ENCODE data around the gene AGRN.

- no peak for TF ChIP-seq POLR2A (IDR thresholded peaks at IDR 0.05)
- TF ChIP-seq, protein P1, sequence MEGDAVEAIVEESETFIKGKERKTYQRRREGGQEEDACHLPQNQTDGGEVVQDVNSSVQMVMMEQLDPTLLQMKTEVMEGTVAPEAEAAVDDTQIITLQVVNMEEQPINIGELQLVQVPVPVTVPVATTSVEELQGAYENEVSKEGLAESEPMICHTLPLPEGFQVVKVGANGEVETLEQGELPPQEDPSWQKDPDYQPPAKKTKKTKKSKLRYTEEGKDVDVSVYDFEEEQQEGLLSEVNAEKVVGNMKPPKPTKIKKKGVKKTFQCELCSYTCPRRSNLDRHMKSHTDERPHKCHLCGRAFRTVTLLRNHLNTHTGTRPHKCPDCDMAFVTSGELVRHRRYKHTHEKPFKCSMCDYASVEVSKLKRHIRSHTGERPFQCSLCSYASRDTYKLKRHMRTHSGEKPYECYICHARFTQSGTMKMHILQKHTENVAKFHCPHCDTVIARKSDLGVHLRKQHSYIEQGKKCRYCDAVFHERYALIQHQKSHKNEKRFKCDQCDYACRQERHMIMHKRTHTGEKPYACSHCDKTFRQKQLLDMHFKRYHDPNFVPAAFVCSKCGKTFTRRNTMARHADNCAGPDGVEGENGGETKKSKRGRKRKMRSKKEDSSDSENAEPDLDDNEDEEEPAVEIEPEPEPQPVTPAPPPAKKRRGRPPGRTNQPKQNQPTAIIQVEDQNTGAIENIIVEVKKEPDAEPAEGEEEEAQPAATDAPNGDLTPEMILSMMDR (IDR thresholded peaks at IDR 0.05) = no peak
These were observed 39.1 kb upstream of the AGRN start for GRCh38 chr1:980602-981395.
